SU-DHL-6 (cell line): ENCODE data around the gene CXCR6.

Experiments
- CTCF ChIP-seq: fragments of 200-600 bp; sonication (generic); IDR thresholded peaks from one replicate; pipeline ENCODE4 v1.5.1; 2017; ENCODE audit warnings: antibody characterized with exemption, mild to moderate bottlenecking, low read length, moderate library complexity; ENCODE audit not compliant: insufficient read depth, poor library complexity, severe bottlenecking
- EZH2phosphoT487 ChIP-seq: fragments of 200-600 bp; sonication (generic), shearing (Covaris generic); conservative IDR thresholded peaks from 2 replicates; pipeline ENCODE4 v1.6.1; 2018; ENCODE audit warnings: mild to moderate bottlenecking, antibody characterized with exemption, low read length, moderate library complexity, mixed read lengths

DNA sequence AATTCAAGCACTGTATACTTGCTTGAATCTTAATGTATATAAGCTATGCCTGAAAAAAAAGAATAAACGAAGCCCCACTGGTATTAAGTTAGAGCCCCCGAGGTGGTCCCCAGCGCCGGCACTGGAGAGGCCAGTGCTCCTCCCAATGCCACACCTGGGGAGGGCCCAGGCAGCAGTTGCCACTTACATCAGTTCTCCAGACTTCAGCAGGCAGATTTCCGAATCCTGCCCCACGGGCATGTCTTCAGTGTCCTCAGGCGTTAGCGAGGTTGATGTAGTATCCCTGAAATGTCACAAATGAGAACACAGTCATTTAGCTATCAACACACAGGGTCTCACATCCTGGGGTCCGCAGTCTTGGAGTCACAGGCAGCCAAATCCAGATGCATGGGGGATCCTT, 7.0 kb upstream of the CXCR6 start:
- TF ChIP-seq CTCF, result no peak
- no peak for TF ChIP-seq EZH2phosphoT487
